GM19238 (cell line): ENCODE results near the gene GALNT9.
"Not testable (repeated sequence)": the region's sequence is repeated elsewhere in the genome, so short reads cannot be mapped to it uniquely, and the experiment has no call there.

Experiments used
- DNase-seq: peaks from one replicate; pipeline ENCODE4 v3.0.0; 2011; ENCODE audit warnings: low spot score; ENCODE audit not compliant: insufficient read length

The GALNT9 gene

DNA sequence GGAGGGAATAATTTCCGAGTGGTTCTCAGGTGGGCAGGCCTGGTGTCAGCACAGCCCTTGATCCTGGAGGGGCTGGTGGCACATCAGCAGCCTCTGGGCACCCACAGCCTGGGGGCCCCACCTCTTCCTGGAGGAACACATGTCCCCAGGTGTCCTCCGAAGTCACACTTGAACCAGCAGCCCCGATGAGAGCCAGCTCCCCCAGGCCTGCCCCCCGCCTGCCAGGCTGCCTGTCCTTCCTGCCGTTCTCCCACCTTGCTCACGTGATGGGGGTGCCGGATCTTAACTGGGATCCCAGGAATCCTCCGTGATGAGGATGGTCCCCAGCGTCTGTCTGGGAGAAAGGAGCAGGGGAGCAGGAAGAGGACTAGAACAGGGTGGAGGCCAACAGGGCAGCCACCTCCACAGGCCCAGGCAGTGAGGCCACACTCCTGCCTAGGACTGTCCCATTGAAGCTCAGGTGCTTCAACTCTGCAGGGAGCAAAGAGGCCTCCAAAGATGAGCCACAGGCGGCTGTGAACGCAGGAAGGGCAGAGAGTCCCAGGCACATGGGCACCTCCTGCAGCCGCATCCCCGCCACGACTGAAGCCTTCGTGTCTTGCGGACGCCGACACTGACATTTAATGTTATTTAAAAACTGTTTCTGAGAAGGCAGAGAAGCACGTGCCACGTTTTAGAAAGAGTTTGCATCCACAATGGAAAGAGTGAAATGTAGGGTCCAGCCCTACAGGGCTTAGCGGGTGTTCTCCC, 77.5 kb downstream of the GALNT9 start:
- no peak for DNase-seq

DNA sequence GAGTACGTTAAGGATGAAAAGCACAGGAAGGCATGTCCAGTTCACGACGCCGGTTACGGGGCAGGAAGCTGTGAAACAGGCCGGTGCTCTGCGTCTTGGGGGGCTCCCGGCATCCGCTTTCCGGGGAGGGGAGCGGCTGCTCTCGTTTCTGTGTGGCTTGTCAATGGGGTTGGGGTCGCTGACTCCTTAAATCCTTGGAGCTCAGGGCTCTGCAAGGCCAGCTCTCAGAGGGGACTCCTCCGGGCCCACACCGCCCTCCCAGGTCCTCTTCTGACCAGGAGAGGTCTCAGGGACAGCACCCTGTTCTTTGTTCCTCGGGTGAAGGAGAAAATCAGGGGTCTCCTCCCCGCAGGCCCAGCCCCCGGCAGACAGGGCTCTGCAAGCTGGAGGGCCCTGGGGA, 78.1 kb downstream of the GALNT9 start:
- DNase-seq: no peak

GRCh38 chr12:132250707-132251106, 78.7 kb downstream of the GALNT9 start:
- DNase-seq: no peak

DNA sequence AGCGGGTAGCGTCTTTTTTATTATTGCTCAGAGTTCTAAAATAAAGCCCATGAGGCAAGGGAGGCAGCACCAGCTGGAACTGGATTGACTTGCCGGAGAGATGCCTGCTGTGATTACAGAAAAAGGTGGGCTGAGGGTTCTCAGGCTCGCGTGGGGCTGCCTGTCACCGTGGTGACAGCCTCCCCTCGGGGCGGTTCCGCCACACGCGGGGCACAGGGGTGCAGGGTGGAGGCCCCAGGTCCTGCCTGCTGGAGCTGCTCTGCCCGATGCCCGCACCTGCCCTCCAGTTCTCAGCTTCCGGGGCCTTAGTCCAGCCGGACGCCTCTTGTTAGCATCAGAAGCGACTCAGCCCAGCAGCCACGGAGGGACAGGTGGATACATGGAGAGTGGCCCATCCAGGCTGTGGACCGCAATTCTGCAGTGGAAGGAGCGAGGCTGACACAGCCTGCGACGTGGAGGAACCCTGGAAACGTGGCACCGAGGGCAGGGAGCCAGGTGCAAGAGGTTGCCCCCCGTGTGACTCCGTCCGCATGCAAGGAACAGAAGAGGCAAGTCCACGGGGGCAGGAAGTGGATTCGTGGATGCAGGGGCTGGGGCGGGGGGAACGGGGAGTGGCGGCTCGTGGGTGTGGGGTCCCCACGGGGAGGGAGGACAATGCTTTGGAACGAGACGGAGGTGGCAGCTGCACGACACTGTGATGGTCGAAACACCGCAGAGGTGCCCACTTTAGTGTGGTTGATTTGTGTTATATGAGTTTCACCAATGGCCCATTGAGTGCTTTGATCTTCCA, 79.5 kb downstream of the GALNT9 start:
- DNase-seq: no peak

DNA sequence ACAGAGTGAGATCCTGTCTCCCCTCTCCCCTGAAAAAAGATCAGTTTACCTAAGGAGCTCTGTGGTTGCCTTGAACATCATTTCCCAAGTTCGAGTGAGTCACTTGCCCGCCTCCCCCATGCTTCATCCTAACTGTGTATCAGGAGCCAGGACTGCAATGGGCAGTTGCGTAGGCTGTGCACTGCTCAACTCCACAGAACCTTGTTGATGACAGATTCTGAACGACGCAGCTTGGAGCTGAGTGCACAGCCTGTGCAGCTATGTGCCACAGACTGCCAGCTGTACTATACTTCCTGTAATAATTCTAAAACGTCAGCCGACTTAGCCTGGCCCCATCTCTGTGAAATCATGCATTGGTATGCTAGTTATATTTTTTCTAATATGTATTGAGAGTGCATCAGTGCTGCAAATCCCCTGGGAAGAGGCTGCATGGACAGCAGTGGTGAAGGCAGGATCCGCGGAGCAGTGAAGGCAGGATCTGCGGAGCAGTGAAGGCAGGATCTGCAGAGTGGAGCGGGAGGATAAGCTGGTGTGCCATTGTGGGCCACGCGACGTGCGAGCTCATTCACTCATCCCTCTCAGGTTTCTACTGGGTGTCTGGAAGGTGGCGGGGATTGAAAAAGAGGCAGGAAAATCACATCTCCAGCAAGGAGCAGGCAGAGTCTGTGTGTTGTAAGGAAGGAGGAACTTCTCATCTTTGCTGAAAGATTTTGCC, 80.8 kb downstream of the GALNT9 start:
- no peak for DNase-seq

GRCh38 chr12:132247718-132248452, 81.5 kb downstream of the GALNT9 start:
- no peak for DNase-seq

GRCh38 chr12:132246997-132247717, 82.2 kb downstream of the GALNT9 start:
- no peak for DNase-seq

DNA sequence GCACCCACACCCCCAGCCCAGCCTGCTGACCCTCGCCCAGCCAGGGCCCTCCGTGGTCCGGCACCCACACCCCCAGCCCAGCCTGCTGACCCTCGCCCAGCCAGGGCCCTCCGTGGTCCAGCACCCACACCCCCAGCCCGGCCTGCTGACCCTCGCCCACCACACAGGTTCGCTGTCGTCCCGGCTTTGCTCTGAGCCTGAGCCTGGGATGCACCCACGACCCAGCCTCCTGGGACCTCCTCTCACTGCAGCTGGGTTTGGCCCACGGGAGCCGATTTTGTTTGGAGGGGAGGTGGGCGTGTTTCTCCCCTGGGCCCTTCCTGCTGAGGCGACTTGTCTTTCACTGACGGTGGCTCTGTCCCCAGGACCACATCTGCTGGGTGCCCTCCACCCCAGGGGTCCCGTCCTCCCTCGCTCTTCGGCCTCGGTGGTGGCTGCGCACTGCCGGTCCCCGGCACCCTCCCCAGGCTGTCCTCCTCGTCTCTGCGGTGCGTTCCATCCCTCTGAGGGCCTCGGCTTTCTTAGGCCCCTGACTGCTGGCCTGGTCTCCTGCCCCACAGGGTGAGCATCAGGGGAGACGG, 83.8 kb downstream of the GALNT9 start:
- no peak for DNase-seq

- no peak for DNase-seq
Observed at GRCh38 chr12:132244724-132245295, 84.6 kb downstream of the GALNT9 start.

DNA sequence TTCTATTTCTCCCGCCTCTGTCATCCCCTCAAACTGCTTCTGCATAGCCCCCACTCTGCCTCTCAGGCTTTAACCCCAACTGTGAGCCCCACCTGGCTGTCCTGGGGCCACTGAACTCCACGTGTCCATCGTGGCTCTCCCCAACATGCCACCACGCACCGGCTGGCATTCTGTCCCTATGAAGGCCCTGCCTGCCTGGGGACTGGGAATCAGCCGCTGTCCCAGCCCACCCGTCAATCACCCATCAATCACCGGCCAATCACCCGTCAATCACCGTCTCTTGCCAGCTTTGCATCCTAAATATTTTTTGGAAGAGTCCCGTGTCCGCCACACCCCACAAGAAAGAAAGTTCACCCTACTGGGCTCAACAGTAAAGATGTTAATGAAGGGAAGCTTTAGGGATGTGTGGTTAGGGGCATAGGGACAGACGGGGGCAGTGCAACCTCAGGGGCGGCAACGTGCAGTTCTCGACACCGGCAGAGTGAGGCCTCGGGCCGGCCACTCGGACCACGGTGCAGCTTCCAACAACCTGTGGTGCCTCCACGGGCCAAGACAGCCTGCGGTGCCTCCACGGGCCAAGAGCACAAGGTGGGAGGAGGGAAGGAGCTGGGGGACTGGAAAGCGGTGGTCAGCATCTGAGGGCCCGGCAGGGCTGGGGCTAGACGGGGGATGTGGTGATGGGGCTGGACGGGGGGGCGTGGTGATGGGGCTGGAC, 85.6 kb downstream of the GALNT9 start:
- DNase-seq: no peak

DNA sequence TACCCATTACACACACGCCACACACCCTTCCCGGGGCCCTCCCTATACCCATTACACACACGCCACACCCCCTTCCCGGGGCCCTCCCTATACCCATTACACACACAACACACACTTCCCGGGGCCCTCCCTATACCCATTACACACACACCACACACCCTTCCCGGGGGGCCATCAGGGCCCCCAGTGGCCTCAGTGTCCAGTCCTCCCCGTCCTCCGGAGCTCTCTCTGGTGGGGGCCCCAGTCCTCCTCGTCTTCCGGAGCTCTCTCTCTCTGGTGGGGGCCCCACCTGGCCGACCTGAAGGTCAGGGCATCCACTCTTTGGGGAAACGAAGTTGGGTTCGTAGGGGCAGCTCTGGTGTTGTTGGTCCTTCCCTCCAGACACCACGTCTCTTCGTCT, 86.2 kb downstream of the GALNT9 start:
- DNase-seq: not testable (repeated sequence)

GRCh38 chr12:132240669-132241007, 88.8 kb downstream of the GALNT9 start:
- not testable (repeated sequence) for DNase-seq

GRCh38 chr12:132239796-132240668, 89.4 kb downstream of the GALNT9 start:
- no peak for DNase-seq

- DNase-seq: no peak
Observed at GRCh38 chr12:132239392-132239791, 90.0 kb downstream of the GALNT9 start.

- DNase-seq: no peak
Observed at GRCh38 chr12:132238884-132239283, 90.5 kb downstream of the GALNT9 start.

- DNase-seq: no peak
Observed at GRCh38 chr12:132238488-132238854, 90.9 kb downstream of the GALNT9 start.

- no peak for DNase-seq
Observed at GRCh38 chr12:132237772-132238487, 91.5 kb downstream of the GALNT9 start.
